ENCODE data around the gene IDI2. TPM values are rescaled to one million over a fixed set of nuclear protein-coding genes. Genes with fewer than 3 reads are reported as not detected.

The IDI2 gene
- total and polyA plus RNA-seq, 2 of the 13 experiments (the other 11 are each of a cell fraction or from before 2014, with no cell fraction given) = not detected

- 0 out of 2 replicates have a peak, but pooled peaks have one; percentile 9 for TF ChIP-seq HBP1 (CRISPR knock-in tag; IDR thresholded peaks at IDR 0.05; ENCODE audit: low read depth)
- TF ChIP-seq ZNF329 (CRISPR knock-in tag; IDR thresholded peaks at IDR 0.05; ENCODE audit: low read depth) = no peak
- TF ChIP-seq TSC22D2 (CRISPR knock-in tag; IDR thresholded peaks at IDR 0.05; ENCODE audit: borderline replicate concordance) = no peak
- no peak for TF ChIP-seq ZFP36L2 (CRISPR knock-in tag; IDR thresholded peaks at IDR 0.05)
- no peak for TF ChIP-seq KLF11 (CRISPR knock-in tag; IDR thresholded peaks at IDR 0.05)
- TF ChIP-seq FOXP4 (CRISPR knock-in tag; IDR thresholded peaks at IDR 0.05) = no peak; the same call in 1 of the 2 replicates
- no peak for TF ChIP-seq ZFP41 (CRISPR knock-in tag; IDR thresholded peaks at IDR 0.05; ENCODE audit: borderline replicate concordance)
- TF ChIP-seq FOXJ3 (CRISPR knock-in tag; IDR thresholded peaks at IDR 0.05; ENCODE audit: borderline replicate concordance) = 0 out of 2 replicates have a peak, but pooled peaks have one; percentile 11
- TF ChIP-seq SNAI1 (CRISPR knock-in tag; IDR thresholded peaks at IDR 0.05; ENCODE audit: borderline replicate concordance) = no peak
- TF ChIP-seq YEATS4 (CRISPR knock-in tag; IDR thresholded peaks at IDR 0.05; ENCODE audit: borderline replicate concordance) = no peak; the same call in 1 of the 2 replicates
- TF ChIP-seq THAP8 (CRISPR knock-in tag; IDR thresholded peaks at IDR 0.05; ENCODE audit: borderline replicate concordance) = no peak
- TF ChIP-seq KDM2A (CRISPR knock-in tag; IDR thresholded peaks at IDR 0.05; ENCODE audit: borderline replicate concordance, low read depth) = peak; percentile 93
- TF ChIP-seq ZNF20 (CRISPR knock-in tag; IDR thresholded peaks at IDR 0.05) = no peak
- no peak for TF ChIP-seq ATF1 (CRISPR knock-in tag; IDR thresholded peaks at IDR 0.05)
- TF ChIP-seq PHF20 (CRISPR knock-in tag; IDR thresholded peaks at IDR 0.05) = peak; percentile 17; the same call in 1 of the 2 replicates
- no peak for TF ChIP-seq ZSCAN22 (CRISPR knock-in tag; IDR thresholded peaks at IDR 0.05)
- 0 out of 2 replicates have a peak, but pooled peaks have one; percentile 51 for TF ChIP-seq ZC3H4 (CRISPR knock-in tag; IDR thresholded peaks at IDR 0.05; ENCODE audit: borderline replicate concordance)
- peak; percentile 67; the same call in 1 of the 2 replicates for TF ChIP-seq ZNF460 (CRISPR knock-in tag; IDR thresholded peaks at IDR 0.05; ENCODE audit: borderline replicate concordance)
- TF ChIP-seq THAP9 (CRISPR knock-in tag; IDR thresholded peaks at IDR 0.05; ENCODE audit: borderline replicate concordance) = no peak
- no peak for TF ChIP-seq EED (CRISPR knock-in tag; IDR thresholded peaks at IDR 0.05)
- TF ChIP-seq SIN3B (IDR thresholded peaks at IDR 0.05; ENCODE audit: low read length) = no peak
These were observed 23.8 kb upstream of the IDI2 start (continued) for GRCh38 chr10:1049425-1049958.
